Measurements from ENCODE around the gene IL9.

Gene IL9

DNA sequence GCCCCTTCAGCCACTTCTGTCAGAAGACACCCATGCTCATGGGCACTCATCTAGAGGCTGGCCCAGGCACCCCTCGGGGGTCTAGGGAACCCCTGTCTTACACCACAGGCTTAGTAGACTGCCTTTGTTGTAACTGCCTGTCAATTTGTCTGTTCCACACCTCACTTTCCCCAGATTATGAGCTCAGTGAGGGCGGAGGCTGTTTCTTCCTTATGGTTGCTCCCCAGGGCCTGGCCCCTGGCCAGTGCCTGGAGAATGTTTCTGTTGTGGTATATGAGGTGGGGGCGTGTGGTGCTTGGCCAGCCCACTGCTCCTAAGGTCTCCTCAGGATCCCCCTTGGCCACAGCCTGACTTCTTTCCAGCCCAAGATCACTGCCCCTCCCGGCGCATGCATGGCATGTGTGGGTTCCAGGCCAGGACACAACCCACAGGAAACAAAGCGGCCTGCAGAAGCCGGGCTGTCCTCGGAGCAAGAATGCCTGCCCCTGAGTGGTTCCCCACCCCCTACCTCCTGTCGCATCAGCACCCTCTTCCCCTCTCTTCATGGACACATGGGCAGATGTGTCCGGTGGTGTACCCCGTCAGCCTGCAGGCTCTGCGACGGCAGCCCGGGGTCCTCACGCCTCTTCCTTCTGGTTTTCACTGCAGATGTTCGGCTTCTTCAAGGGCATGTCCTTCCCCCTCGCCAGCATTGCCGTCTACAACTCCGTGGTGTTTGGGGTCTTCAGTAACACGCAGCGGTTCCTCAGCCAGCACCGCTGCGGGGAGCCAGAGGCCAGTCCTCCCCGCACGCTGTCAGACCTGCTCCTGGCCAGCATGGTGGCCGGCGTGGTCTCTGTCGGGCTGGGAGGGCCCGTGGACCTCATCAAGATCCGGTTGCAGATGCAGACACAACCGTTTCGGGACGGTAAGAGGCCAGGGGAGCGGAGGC lies 43.5 kb downstream of the IL9 start:
- no peak for DNase-seq (ENCODE audit: low read depth)
- H3K4me3 ChIP-seq (ENCODE audit: low read depth, low read length) = no peak overlapping the region
- TF ChIP-seq, protein P1, sequence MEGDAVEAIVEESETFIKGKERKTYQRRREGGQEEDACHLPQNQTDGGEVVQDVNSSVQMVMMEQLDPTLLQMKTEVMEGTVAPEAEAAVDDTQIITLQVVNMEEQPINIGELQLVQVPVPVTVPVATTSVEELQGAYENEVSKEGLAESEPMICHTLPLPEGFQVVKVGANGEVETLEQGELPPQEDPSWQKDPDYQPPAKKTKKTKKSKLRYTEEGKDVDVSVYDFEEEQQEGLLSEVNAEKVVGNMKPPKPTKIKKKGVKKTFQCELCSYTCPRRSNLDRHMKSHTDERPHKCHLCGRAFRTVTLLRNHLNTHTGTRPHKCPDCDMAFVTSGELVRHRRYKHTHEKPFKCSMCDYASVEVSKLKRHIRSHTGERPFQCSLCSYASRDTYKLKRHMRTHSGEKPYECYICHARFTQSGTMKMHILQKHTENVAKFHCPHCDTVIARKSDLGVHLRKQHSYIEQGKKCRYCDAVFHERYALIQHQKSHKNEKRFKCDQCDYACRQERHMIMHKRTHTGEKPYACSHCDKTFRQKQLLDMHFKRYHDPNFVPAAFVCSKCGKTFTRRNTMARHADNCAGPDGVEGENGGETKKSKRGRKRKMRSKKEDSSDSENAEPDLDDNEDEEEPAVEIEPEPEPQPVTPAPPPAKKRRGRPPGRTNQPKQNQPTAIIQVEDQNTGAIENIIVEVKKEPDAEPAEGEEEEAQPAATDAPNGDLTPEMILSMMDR (conservative IDR thresholded peaks at IDR 0.05; ENCODE audit: low read depth, low read length) = no peak

DNA sequence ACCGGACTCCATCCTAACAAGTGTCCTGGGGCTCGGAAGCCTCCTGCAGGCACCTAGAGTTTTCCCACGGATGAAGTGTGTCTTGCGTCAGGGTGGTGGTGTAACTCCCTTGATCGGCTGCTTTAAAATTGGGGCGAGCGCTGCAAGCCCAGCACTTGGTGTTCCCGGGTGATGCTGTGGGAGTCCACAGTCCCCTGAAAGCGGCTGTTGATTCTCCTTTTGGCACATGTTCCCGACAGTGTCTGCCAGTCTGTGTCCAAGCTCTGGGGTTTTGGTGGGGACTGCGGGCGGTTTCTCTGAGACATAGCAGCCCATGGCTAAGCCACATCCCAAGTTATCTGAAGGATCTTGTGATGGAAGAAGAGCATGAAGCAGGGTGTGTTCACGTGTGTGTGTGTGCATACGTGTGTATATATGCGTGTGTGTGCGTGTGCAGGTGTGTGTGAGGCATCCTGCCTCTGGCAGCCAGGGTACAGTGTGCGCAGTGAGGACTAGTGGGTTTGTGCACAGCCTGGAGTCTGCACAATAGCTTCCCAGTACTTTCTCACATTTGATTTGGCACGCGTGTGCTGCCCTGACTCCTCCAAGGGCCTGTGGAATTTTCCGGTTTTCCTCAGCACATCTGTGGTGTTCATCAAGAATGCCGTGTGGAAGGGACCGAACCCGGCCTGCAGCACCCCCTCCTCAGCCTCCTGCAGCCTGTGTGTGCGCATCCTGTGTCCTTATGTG lies 44.3 kb downstream of the IL9 start:
- TF ChIP-seq, protein P1 (conservative IDR thresholded peaks at IDR 0.05; ENCODE audit: low read depth, low read length) = no peak
- H3K4me3 ChIP-seq (ENCODE audit: low read depth, low read length) = no peak overlapping the region
- DNase-seq (ENCODE audit: low read depth) = no peak

DNA sequence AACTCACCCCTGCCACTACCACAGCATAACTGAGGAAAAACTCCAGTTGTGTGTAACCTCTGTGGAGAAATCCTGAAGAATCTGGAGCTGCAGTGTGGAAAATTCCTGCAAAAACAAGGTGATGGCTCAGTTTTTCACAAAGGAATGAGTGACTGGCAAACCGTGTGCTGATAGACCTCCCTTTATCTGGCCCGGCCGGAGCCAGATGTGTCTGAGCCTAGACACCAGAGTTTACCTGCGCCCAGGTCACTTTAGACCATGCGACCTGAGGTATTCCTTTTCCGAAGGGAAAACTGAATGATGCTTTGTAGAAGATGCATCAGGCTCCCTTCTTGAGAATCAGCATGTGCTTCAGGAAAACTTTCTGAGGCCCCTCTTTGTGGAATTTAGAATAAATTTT lies 45.0 kb downstream of the IL9 start:
- TF ChIP-seq, protein P1 (conservative IDR thresholded peaks at IDR 0.05; ENCODE audit: low read depth, low read length) = no peak
- no peak overlapping the region for H3K4me3 ChIP-seq (ENCODE audit: low read depth, low read length)
- DNase-seq (ENCODE audit: low read depth) = no peak

DNA sequence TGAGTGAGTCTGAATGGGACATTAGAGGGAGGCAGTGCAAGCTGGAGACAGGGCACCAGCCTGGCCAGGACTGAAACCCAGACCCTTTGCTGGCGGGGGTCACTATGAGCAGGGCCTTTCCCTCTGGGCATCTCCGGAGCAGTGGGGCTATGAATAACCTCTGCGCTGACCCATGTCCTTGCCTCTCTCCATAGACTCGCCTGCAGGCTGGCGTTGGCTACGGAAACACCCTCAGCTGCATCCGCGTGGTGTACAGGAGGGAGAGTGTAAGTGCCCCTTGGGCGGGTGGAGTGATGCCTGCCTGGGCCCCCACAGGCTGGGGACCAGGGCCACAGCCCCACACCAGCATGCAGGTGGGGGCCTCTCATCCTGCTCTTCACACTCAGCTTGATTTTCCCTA lies 45.4 kb downstream of the IL9 start:
- H3K4me3 ChIP-seq (ENCODE audit: low read depth, low read length) = no peak overlapping the region
- TF ChIP-seq, protein P1 (conservative IDR thresholded peaks at IDR 0.05; ENCODE audit: low read depth, low read length) = no peak
- DNase-seq (ENCODE audit: low read depth) = no peak

DNA sequence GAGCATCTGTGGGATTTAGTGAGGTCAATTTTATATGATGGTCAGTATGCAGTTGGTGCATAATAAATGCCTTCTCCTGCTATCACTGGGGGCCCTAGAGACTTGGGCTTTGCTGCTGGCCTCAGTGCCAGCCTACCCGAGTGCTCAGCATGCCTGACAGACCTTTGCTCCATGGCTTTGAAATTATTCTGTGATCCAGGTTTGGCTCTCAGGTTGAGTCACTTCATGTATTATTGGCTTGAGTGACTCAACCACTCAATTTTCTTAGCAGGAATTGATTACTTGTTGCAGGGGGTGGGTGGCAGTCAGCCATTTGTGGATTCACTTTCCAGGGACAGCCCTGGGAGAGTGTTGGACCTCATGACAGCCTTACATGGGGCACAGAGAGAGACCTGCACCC lies 47.7 kb downstream of the IL9 start:
- TF ChIP-seq, protein P1 (conservative IDR thresholded peaks at IDR 0.05; ENCODE audit: low read depth, low read length) = no peak

DNA sequence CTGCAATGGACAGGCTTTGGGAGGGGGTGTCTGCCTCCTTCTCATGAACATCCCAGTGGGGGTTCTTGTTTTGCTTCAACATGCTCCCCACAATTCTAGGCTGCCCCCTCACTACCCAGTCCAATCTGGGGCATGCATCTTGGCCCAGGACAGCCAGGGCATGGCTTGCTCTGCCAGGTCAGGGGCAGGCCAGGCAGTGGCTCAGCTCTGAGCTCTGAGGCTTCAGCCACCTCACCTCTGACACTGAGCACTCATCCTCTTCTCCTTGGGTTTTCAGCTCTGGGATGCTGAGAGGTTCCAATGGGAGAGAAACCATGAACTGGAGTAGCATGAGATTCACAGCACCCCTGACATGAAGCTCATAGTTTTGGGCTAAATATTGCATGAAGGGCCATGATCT lies 49.3 kb downstream of the IL9 start:
- TF ChIP-seq, protein P1 (conservative IDR thresholded peaks at IDR 0.05; ENCODE audit: low read depth, low read length) = no peak
- no peak overlapping the region for H3K4me3 ChIP-seq (ENCODE audit: low read depth, low read length)
- no peak for DNase-seq (ENCODE audit: low read depth)

More for the DNA sequence above, 47.7 kb downstream of the IL9 start:
- no peak overlapping the region for H3K4me3 ChIP-seq (ENCODE audit: low read depth, low read length)
- DNase-seq (ENCODE audit: low read depth) = no peak

Data from choroid plexus epithelial cell (primary cell).